ENCODE data around the gene SNAI3.

GRCh38 chr16:88633684-88634140, 52.6 kb downstream of the SNAI3 start:
- TF ChIP-seq, protein P1, sequence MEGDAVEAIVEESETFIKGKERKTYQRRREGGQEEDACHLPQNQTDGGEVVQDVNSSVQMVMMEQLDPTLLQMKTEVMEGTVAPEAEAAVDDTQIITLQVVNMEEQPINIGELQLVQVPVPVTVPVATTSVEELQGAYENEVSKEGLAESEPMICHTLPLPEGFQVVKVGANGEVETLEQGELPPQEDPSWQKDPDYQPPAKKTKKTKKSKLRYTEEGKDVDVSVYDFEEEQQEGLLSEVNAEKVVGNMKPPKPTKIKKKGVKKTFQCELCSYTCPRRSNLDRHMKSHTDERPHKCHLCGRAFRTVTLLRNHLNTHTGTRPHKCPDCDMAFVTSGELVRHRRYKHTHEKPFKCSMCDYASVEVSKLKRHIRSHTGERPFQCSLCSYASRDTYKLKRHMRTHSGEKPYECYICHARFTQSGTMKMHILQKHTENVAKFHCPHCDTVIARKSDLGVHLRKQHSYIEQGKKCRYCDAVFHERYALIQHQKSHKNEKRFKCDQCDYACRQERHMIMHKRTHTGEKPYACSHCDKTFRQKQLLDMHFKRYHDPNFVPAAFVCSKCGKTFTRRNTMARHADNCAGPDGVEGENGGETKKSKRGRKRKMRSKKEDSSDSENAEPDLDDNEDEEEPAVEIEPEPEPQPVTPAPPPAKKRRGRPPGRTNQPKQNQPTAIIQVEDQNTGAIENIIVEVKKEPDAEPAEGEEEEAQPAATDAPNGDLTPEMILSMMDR (IDR thresholded peaks at IDR 0.05) = no peak
- TF ChIP-seq EP300 (IDR thresholded peaks at IDR 0.05) (no peak), POLR2A (IDR thresholded peaks at IDR 0.05) (no peak), POLR2AphosphoS5 (IDR thresholded peaks at IDR 0.05) (no peak)
